ENCODE results near the gene GLOD4.
A peak's percentile ranks its signal among the peaks of the same experiment; 100 is the strongest.
"Not testable (repeated sequence)": the region's sequence is repeated elsewhere in the genome, so short reads cannot be mapped to it uniquely, and the experiment has no call there.

The GLOD4 gene

DNA sequence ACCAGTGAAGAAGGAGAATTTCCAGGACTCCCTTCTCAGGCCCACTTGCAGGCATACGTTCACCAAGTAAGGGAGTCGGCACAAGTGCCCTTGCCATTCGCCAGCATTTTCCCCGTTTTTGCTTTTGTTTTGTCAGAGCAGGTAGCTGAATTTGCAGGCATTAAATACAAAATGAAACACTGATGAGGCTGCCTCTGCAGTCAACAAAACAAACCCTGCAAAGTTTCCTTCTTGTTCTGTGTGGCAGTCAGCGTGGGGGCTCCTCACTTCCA, 7.8 kb downstream of the GLOD4 start:
- DNase-seq (ENCODE audit: low read depth in 2 of 2): no peak

DNA sequence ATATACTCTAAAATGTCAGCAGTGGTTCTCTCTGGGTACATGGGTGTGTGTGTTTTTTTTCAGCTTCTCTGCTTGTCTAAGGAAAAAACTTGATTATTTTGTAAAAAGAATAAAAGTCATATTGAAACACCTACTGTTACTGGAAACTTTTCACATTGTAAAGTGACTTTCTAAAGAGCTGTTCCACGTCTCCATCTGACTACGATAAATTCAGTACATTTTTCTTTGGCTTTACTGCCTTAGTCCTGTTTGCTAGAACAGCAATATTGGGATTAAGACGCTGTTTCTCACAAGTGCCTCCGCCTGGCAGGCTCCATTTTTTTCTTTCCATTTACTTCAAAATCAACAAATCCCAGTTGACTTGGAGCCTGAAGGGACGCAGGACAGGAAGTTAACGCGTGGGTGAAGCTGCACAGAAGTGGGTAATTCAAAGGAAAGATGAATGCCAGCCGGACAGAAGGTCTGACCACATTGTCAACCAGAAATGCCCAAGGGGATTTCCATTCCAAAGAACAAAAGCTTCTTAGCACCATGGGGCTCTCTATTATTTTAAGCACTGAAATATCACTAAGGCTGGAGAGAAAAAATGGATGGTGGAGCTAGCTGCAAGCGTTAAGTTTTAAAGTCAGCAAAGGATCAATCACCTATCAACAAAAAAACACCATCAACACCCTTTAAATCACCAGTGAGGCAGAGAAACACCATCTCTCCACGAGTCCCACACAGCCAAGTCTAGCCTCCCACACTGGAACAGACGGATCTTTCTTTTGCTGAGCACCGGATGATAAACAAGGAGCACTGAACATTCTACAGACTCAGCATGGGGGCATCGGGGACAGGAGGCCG, 8.4 kb downstream of the GLOD4 start:
- DNase-seq (ENCODE audit: low read depth in 2 of 2): peak in 1 of 2 donors; percentile 19

GRCh38 chr17:773016-773415, 9.1 kb downstream of the GLOD4 start:
- no peak for DNase-seq (ENCODE audit: low read depth in 2 of 2)

DNA sequence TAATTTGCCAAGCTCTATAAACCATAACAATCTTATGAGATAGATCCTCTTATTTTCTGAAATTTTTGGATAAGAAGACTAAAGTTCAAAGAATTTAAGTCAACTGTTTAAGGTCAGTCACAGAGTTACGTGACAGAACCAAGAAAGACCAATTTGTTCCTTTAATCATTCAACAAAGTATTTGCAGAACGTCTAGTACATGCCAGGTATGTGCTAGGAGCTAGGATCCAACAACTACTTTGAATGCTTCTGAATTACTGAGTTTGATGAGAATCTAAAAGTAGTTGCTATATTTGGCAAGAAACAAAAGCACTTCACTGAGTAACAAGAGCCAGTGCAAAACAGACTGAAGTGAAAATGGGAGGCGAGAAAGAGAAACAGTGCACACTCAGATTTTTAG, 15.0 kb downstream of the GLOD4 start:
- DNase-seq (ENCODE audit: low read depth in 2 of 2): no peak

GRCh38 chr17:760371-760770, 21.7 kb downstream of the GLOD4 start:
- DNase-seq (ENCODE audit: low read depth in 2 of 2): no peak

GRCh38 chr17:759964-760363, 22.1 kb downstream of the GLOD4 start:
- DNase-seq (ENCODE audit: low read depth in 2 of 2): no peak

- DNase-seq (ENCODE audit: low read depth in 2 of 2): not testable (repeated sequence)
Observed at GRCh38 chr17:756010-756567, 26.0 kb downstream of the GLOD4 start.

GRCh38 chr17:755319-755961, 26.6 kb downstream of the GLOD4 start:
- DNase-seq (ENCODE audit: low read depth in 2 of 2): not testable (repeated sequence)

DNA sequence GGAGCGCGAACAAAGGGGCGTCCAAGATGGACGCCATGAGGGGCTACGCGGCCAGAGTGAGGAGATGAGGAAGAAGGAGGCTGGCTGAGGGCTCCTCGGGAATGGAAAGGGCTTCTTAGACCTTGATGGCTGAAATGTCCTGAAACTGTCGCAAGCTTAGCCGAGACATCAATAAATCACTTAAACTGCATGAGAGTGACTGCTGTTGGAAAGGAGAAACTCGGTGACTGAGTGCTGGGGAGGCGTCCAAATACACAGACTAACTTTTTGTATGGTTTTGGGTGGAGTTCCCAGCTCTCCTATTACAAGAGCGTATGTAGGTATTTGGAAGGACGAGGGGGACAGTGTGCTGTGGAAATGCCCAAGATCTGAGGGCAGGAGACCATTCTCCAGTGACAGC, 28.7 kb downstream of the GLOD4 start:
- no peak for DNase-seq (ENCODE audit: low read depth in 2 of 2)

DNA sequence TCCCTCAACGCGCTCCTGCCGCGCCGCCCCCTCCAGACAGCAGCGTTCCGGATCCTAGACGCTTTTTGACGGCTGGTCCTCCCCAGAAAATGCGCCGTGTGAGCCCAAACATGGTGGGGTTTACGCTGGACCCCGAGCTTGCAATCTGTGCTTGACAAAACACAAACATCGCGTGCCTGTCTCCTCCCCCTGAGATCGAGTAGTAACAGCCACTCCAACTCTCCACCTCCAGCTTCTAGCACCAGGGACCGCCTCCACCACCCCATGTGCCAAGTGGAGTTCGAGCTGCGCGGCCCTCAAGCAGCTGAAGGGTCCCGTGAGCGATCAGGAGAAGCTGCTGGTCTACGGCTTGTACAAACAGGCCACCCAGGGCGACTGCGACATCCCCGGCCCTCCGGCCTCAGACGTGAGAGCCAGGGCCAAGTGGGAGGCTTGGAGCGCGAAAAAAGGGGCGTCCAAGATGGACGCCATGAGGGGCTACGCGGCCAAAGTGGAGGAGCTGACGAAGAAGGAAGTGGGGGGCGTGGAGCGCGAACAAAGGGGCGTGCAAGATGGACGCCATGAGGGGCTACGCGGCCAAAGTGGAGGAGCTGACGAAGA, 29.4 kb downstream of the GLOD4 start:
- DNase-seq (ENCODE audit: low read depth in 2 of 2): no peak

- DNase-seq (ENCODE audit: low read depth in 2 of 2): peak; percentile 93 to 94
Observed at GRCh38 chr17:752002-752619, 30.0 kb downstream of the GLOD4 start, which contains the start of gene GEMIN4. Gene GEMIN4, minus strand, starts transcription at chr17:752264. Its CDS starts 122 bp downstream, at chr17:752142.

- DNase-seq (ENCODE audit: low read depth in 2 of 2): peak in 1 of 2 donors; percentile 19
Observed at GRCh38 chr17:751269-752001, 30.6 kb downstream of the GLOD4 start.

DNA sequence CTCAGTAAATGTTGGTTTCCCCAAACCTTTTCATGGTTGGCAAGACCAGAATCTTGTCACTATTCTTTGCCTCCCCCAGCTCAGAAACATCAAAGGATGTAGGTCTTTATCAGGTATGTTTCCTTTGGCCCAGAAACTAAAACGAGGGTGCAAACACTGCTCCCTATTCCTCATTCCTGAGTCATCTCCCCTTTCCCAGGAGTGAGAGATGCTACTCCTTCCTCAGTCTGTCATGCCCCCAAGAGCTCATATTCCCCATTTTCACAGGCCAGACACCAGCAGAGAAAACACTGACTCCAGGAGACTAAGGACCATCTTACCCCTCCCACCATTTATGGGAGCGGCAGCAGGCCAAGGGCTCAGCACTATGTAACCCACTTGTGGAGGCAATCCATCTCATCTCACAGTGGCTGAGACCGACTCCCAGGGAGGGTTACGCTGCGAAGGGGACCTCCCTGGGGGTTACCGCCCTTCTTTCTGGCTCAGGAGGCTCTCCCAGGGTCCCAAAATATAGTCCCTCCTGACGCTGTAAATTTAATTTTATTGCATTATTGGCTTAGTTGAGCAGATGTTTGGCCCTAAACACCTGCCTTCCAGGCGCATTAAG, 31.5 kb downstream of the GLOD4 start:
- no peak for DNase-seq (ENCODE audit: low read depth in 2 of 2)

GRCh38 chr17:749359-749758, 32.7 kb downstream of the GLOD4 start:
- DNase-seq (ENCODE audit: low read depth in 2 of 2): not testable (repeated sequence)

GRCh38 chr17:748604-749003, 33.5 kb downstream of the GLOD4 start:
- not testable (repeated sequence) for DNase-seq (ENCODE audit: low read depth in 2 of 2)

DNA sequence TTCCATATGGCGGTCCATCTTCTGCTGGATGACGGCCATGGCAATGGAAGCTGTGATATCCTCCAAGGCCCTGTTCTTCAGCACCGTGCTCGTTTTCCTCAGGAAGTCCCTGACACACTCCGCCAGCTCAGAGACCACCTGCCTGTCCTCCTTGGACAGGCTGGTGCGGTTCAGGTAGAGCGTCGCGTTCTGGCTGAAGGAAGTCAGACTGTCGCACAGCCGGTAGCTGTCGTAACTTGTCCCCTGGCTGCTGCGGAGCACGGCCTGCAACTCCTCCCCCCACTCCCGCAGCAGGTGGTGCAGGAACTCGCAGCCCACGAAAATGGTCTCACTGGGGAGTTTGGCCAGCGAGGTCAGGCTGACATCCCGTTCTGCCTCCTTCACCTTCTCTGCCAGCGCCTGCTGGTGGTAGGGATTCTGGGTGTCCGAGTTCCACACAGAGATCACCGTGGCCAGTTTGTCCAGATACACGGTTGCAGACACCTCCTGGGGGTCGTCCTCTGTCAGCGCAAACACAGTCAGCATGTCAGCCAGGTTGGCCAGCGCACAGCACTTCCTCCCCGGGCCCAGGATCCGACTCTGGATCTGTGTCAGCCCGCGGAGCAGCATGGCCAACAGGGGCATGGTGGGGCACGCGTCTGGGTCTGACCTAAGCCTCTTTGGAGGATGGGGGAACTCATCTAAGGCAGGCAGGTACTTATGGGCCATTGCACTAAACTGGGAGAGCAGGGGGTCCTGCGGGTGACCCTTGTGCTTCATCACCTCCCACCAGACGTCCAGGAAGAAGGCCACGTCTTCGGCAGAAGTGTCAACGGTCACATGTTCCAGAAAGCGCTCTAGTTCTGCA, 35.1 kb downstream of the GLOD4 start:
- DNase-seq (ENCODE audit: low read depth in 2 of 2): no peak

DNA sequence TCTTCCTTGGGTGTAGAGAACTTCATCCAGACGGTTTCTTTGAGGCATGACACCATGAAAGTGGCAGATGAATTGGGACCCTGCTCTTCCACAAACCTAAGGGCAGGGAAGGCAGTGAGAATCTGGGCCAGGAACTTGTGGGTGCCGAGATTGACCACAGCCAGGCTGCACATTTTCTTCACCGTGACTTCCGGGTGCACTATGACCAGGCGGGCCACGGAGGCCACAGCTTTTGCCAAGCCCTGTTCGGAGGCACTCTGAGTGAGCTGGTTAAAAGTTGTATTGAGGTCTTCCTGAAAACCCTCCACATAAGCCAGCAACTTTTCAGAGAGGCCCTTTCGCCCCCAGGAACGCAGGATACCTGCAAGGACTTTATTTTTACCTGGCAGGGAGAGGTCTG, 35.9 kb downstream of the GLOD4 start:
- DNase-seq (ENCODE audit: low read depth in 2 of 2): no peak

GRCh38 chr17:745406-745805, 36.7 kb downstream of the GLOD4 start:
- no peak for DNase-seq (ENCODE audit: low read depth in 2 of 2)

DNA sequence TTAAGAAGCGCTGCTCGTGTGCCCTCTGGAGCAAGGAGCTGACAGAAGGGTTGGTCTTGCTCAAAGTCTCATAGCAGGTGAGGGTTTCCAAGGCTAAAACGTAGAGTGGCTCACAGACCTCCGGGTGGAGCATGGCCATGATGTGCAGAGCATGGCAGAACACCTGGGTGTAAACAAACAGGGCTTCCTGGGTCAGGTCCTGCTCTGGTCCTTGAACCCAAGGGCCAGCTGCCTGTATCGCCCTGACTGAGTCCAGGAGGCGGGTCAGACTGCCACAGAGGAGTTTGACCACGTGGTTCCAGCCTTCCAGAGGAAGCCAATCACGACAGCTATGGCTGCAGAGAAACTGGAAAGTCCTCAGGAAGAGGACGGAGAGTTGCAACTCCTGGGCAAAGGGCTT, 37.1 kb downstream of the GLOD4 start:
- no peak for DNase-seq (ENCODE audit: low read depth in 2 of 2)

- no peak for DNase-seq (ENCODE audit: low read depth in 2 of 2)
Observed at GRCh38 chr17:743139-743538, 38.9 kb downstream of the GLOD4 start.

Measured in stimulated activated CD8-positive, alpha-beta memory T cell treated with anti-CD3 and anti-CD28 coated beads, Interleukin-15, amount 100 ng/mL, for 48 hours (primary cell).